ENCODE results near the gene SCG2.

GRCh38 chr2:223606946-223607345 lies 4.8 kb upstream of the SCG2 start:
- no peak for TF ChIP-seq ZFX (IDR thresholded peaks at IDR 0.05; ENCODE audit: borderline replicate concordance)
- no peak for TF ChIP-seq CTCF (IDR thresholded peaks at IDR 0.05)
